Right lobe of liver (tissue), 6 donors: Measurements from ENCODE around the gene DNAH8. TPM values are rescaled to one million over a fixed set of nuclear protein-coding genes. Genes with fewer than 3 reads are reported as not detected.
A peak's percentile ranks its signal among the peaks of the same experiment; 100 is the strongest.

Experiments
- ATAC-seq, 4 donors: fragments of 200-7000 bp; cut with Tn5 transposase; one replicate each; pipeline ENCODE4 v1.9.1; 2020; ENCODE audit warnings: mild to moderate bottlenecking in 4 of 4, moderate library complexity in 4 of 4
- DNase-seq, 3 donors: peaks; one replicate each; pipeline ENCODE4 v3.0.0-alpha.2; 2020
- H3K27ac ChIP-seq, 3 donors: fragments of 200-600 bp; one replicate each; pipeline ENCODE4 v1.8.0; 2022
- H3K27me3 ChIP-seq, 2 donors: fragments of 200-600 bp; one replicate each; pipeline ENCODE4 v1.8.0; 2022
- H3K36me3 ChIP-seq, 4 donors: fragments of 200-600 bp; sonication (generic) in 1 of 4; one replicate each; pipeline versions ENCODE4 v1.5.1 to v1.8.0; 2017 to 2022; ENCODE audit warnings: control low read depth in 1 of 4
- H3K4me1 ChIP-seq, 4 donors: fragments of 200-600 bp; sonication (generic) in 1 of 4; one replicate each; pipeline versions ENCODE4 v1.5.1 to v1.8.0; 2017 to 2022; ENCODE audit warnings: control low read depth in 1 of 4
- H3K4me3 ChIP-seq, 3 donors: fragments of 200-600 bp; one replicate each; pipeline ENCODE4 v1.8.0; 2022
- H3K9me3 ChIP-seq, 4 donors: fragments of 200-600 bp; sonication (generic) in 1 of 4; one replicate each; pipeline versions ENCODE4 v1.5.1 to v1.8.0; 2017 to 2022; ENCODE audit warnings: control low read depth in 1 of 4
- POLR2A ChIP-seq: fragments of 450-650 bp; IDR thresholded peaks from one replicate; pipeline ENCODE4 v1.6.1; 2017; ENCODE audit warnings: antibody characterized with exemption, mild to moderate bottlenecking
- WGBS: methylation state at CpG from one replicate; pipeline ENCODE4 v1.1.6; 2018; ENCODE audit warnings: low coverage, low lambda C conversion rate; ENCODE audit not compliant: insufficient coverage; ENCODE audit errors: missing lambda C conversion rate; 5-methylcytosine and 5-hydroxymethylcytosine counted together
- intact Hi-C, 2 donors: fragments of 100-400 bp; cut with DNase I; formaldehyde crosslinking; loops; one replicate each; pipeline versions ENCODE4 v1.11.2 to v1.14.1; 2022
- total RNA-seq, 6 experiments: library from RNA; depleted of rRNA in 2 of 6; stranded (reverse); fragments of >200 nt in 2 of 6; fragmentation: NEBNext Ultra II Directional in 3 of 6; extraction: Animal tissue kit (Norgen Biotek cat#: 25700) in 3 of 6; gene quantifications; one replicate each; pipeline versions ENCODE4 v1.1.0 to v1.2.4, GENCODE V29; 2016 to 2023
- TF ChIP-seq, protein P1 (sequence below), 4 donors: fragments of 200-600 bp in 3 of 4; fragments of 450-650 bp in 1 of 4; IDR thresholded peaks; one replicate each; pipeline versions ENCODE4 v1.5.1 to v1.8.0; 2016 to 2022; ENCODE audit warnings: antibody characterized with exemption in 4 of 4, mild to moderate bottlenecking in 2 of 4
- donor health status: DM: no; HTN: yes; CAD: no.
- donor health status: DM: no; HTN: no; CAD: no.
- donor health status: DM: no; HTN: no; CAD: no.
- donor health status: DM: no; HTN: yes; CAD: no.
- donor health status: DM: no; HTN: yes; CAD: no.

Gene DNAH8
- total RNA-seq, 6 experiments from 2014 or later: 0.02 TPM; not detected in 5

DNA sequence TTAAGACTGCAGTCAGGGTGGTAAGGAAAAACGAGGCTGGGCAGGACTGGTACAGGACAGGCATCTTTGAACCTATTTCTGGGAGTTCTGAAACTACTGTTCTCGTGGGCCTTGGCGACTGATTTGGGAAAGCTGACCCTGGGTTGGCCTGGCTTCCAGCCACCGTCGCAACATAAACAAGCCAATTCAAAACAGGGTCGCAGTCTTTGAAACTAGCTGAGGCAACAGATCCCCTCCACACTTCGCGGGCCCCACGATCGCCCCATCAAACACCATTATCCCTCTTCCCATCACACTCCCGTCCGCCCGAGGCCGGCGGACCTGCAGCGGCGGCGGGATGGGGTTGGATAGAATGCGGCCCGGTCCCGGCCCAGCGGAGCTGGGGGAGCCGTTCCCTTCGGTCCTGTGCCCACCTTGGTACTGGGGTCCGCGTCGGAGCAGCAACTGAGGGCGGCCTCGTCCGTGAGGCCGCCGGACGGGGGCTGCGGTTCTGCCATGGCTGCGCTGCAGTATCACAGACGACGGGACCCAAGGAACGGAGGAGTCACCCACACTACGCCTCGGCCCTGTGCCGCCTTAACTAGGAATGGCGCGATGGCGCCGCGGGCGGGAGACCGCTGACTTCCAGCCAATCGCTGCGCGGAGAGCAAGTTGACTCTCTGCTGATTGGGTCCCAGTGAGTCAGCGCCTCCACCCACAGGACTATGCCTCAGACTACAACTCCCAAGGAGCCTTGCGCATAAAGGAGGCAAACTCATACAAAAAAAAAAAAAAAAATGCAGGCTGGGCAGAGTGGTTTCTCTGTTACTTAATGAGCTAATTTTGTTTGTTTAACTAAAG is 12.3 kb upstream of the DNAH8 start, which contains the start of gene GLO1:
TSS of gene GLO1 (minus strand) at position 588 of the 840 bp plus-strand sequence. CDS start at position 497, 91 bp downstream.
- Histone ChIP-seq H3K4me3 (peak within 1 kb of the TSS; percentile 70 to 76 (median 75)), H3K9me3 (no peaks in the 10 kb centered on the region), H3K27me3 (no peaks in the 10 kb centered on the region), H3K36me3 (no peaks in the 10 kb centered on the region), H3K4me1 (peaks cover 0 to 9% (median 0%) of the 10 kb centered on the region in 4 donors), H3K27ac (peak within 1 kb of the TSS; percentile 76 to 89 (median 89))
- DNase-seq (peak; percentile 98 to 99 (median 98)), ATAC-seq (peak; percentile 98 to 100 (median 100))
- peak; percentile 95 for TF ChIP-seq POLR2A
- TF ChIP-seq, protein P1, sequence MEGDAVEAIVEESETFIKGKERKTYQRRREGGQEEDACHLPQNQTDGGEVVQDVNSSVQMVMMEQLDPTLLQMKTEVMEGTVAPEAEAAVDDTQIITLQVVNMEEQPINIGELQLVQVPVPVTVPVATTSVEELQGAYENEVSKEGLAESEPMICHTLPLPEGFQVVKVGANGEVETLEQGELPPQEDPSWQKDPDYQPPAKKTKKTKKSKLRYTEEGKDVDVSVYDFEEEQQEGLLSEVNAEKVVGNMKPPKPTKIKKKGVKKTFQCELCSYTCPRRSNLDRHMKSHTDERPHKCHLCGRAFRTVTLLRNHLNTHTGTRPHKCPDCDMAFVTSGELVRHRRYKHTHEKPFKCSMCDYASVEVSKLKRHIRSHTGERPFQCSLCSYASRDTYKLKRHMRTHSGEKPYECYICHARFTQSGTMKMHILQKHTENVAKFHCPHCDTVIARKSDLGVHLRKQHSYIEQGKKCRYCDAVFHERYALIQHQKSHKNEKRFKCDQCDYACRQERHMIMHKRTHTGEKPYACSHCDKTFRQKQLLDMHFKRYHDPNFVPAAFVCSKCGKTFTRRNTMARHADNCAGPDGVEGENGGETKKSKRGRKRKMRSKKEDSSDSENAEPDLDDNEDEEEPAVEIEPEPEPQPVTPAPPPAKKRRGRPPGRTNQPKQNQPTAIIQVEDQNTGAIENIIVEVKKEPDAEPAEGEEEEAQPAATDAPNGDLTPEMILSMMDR (IDR thresholded peaks at IDR 0.05): peak in 1 of 4 donors; percentile 6
- intact Hi-C loops: no loop called here
- 0% methylated on average over 20 of the region's 53 CpGs for WGBS

DNA sequence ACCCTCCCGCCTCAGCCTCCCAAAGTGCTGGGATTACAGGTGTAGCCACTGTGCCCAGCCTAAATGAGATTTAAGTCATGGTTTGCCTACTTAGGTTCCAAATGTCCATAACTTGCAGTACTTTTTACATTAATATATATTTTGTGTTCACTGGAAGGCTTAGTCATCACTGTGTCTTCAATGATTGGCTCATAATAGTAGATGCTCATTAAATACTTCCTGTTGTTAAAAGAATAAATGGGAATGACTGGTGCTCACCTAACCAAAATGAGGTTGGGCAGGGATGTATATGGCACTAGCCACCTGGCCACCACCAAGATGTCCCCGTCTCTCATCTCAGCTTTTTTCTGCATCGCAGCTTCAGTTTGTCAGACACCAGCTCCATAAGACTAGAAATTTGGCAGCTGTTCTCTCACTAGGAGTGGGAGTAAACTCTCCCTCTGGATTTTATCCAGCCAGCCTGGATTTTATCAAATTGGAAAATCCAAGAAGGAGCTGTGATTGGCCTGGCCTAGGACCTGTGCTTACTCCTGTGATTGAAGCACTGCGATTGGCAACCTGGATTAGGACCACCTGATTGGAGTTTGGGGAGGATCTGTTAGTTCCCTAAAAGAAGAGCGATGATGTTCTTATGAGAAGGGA is 11.0 kb upstream of the DNAH8 start:
- WGBS: 74% methylated on average over 3 of the region's 5 CpGs
- Histone ChIP-seq H3K9me3 (no peaks in the 10 kb centered on the region), H3K4me1 (peaks cover 0 to 9% (median 0%) of the 10 kb centered on the region in 4 donors), H3K27ac (no peak overlapping the region), H3K27me3 (no peaks in the 10 kb centered on the region), H3K4me3 (no peak overlapping the region), H3K36me3 (no peaks in the 10 kb centered on the region)
- intact Hi-C loops: no loop called here
- TF ChIP-seq, protein P1 (IDR thresholded peaks at IDR 0.05): no peak
- TF ChIP-seq POLR2A: no peak
- DNase-seq: no peak
- no peak for ATAC-seq

DNA sequence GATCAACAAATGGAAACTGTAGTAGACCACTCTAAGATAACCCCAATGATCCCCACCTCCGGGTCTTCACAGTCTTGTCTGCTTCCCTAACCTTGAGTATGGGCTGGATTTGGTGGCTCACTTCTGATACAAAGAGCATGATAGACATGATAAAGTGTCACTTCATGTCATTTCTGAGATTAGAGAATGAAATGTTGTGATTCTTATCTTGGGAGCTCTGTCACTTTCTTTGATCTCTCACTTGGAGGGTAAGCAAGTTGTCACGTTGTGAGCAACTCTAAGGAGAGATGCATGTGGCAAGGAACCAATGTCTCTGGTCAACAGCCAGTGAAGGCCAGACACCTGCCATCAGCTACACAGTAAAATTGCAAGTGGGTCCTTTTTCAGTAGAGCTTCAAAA is 9.2 kb upstream of the DNAH8 start:
- intact Hi-C loops: no loop called here
- Histone ChIP-seq H3K27me3 (no peaks in the 10 kb centered on the region), H3K9me3 (no peaks in the 10 kb centered on the region), H3K27ac (no peak overlapping the region), H3K36me3 (no peaks in the 10 kb centered on the region), H3K4me1 (peaks cover 0 to 9% (median 0%) of the 10 kb centered on the region in 4 donors), H3K4me3 (no peak overlapping the region)
- TF ChIP-seq, protein P1 (IDR thresholded peaks at IDR 0.05): no peak
- TF ChIP-seq POLR2A: no peak
- DNase-seq: no peak
- no peak for ATAC-seq
- WGBS: 62% methylated on average over 2 of the region's 2 CpGs

DNA sequence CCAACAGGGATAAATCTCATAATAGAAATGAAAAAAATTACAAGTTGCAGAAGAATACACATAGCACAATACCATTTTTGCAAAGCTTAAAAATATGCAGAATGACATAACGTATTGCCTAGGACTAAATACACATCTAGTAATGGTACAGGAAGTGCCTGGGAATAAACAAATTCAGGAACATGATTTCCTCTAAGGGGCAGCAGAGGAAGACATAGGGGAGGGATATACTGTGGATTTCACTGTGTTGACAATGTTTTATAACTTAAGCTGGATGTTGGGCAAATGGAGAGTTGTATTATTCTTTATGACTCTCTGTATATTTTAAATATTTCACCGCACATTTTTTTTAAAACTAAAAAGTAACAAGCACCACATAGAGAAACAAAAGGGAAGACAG is 6.6 kb upstream of the DNAH8 start:
- TF ChIP-seq, protein P1 (IDR thresholded peaks at IDR 0.05): no peak
- no peak for TF ChIP-seq POLR2A
- Histone ChIP-seq H3K4me1 (no peaks in the 10 kb centered on the region), H3K27ac (no peak overlapping the region), H3K4me3 (no peak overlapping the region), H3K36me3 (no peaks in the 10 kb centered on the region), H3K9me3 (no peaks in the 10 kb centered on the region), H3K27me3 (no peaks in the 10 kb centered on the region)
- DNase-seq (no peak), ATAC-seq (peak; percentile 35 to 80 (median 58))
- 37% methylated on average over 2 of the region's 2 CpGs for WGBS
- intact Hi-C loops: no loop called here
